A673 (cell line): ENCODE results near the gene GCGR.
A peak's percentile ranks its signal among the peaks of the same experiment; 100 is the strongest.

Experiments
- EZH2 ChIP-seq: fragments of 200-600 bp; sonication (generic); IDR thresholded peaks from 2 replicates; pipeline ENCODE4 v1.6.1; 2017; ENCODE audit warnings: borderline replicate concordance, low read depth, mild to moderate bottlenecking, mixed read lengths, antibody characterized with exemption, low read length; ENCODE audit not compliant: poor library complexity, severe bottlenecking
- TF ChIP-seq, protein P1 (sequence below): fragments of 300-800, 200-600 bp; sonication (generic); conservative IDR thresholded peaks from 2 replicates; pipeline ENCODE4 v1.5.1; 2017; ENCODE audit warnings: low read depth, mild to moderate bottlenecking, antibody characterized with exemption, low read length, moderate library complexity, mixed read lengths

DNA sequence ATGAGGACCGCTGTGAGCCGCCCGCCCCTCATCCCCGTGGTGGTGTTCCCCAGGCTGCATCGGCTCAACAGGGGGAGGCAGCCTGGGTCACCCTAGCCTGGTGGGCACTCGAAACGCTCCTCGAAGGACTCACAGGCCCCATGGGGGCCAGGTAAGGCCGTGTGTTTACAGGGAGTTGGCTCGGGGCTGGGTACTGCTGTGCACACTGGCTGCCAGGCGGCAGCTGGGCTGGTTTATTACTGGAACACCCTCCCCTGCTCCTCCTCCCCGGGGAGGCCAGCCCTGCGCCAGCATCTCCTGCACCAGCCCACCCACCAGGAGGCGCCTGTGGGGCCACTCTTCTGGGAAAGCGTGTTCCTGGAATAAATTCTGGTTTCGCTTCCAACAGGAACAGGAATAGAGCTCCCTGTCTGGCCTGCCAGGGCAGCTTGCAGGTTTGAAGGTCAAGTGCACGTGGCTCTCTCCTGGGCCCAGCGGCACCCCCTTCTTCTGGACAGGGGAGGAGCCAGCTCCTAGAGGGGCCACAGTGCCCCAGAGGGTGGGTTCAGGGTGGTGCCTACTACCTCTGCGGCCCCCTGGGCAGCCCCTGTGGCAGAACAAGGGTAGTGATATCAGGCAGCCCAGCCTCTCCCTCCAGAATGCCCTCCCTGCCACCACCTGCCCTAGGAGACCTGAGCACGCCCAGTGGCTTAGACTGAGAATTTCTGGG, 17.8 kb downstream of the GCGR start:
- TF ChIP-seq, protein P1, sequence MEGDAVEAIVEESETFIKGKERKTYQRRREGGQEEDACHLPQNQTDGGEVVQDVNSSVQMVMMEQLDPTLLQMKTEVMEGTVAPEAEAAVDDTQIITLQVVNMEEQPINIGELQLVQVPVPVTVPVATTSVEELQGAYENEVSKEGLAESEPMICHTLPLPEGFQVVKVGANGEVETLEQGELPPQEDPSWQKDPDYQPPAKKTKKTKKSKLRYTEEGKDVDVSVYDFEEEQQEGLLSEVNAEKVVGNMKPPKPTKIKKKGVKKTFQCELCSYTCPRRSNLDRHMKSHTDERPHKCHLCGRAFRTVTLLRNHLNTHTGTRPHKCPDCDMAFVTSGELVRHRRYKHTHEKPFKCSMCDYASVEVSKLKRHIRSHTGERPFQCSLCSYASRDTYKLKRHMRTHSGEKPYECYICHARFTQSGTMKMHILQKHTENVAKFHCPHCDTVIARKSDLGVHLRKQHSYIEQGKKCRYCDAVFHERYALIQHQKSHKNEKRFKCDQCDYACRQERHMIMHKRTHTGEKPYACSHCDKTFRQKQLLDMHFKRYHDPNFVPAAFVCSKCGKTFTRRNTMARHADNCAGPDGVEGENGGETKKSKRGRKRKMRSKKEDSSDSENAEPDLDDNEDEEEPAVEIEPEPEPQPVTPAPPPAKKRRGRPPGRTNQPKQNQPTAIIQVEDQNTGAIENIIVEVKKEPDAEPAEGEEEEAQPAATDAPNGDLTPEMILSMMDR: peak; percentile 83
- no peak for TF ChIP-seq EZH2
